CD4-positive, alpha-beta T cell treated with Interleukin-4 for 1 hour (primary cell): ENCODE measurements around the gene TUBGCP6.
A peak's percentile ranks its signal among the peaks of the same experiment; 100 is the strongest.

ENCODE experiments used
- DNase-seq, 2 donors: peaks; one replicate each; pipeline ENCODE4 v3.0.0-alpha.2; 2020 to 2022

Gene TUBGCP6

GRCh38 chr22:50264104-50264745, 19.4 kb upstream of the TUBGCP6 start:
- no peak for DNase-seq

GRCh38 chr22:50262973-50263617, 18.3 kb upstream of the TUBGCP6 start:
- DNase-seq = no peak

DNA sequence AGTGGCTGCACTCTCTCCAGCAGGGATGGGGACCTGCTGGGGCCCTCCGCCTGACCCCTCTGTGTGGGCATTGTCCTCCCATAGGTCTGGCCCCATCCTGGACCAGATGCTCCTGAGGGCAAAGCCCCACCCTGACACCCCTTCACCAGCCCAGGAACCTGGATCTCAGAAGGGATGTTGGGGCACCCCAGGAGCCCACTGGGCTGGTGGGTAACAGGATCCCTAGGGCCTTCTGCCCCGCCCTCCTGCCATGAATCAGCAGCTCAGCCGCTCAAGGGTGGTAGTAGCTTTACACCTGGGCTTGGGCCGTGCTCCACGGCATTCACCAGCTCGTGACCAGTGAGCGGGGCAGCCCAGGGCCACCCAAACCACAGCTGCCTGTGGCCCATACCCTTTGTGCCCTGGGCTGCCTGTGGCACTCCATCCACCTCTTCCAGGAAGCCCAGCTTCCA, 17.7 kb upstream of the TUBGCP6 start:
- DNase-seq = no peak

DNA sequence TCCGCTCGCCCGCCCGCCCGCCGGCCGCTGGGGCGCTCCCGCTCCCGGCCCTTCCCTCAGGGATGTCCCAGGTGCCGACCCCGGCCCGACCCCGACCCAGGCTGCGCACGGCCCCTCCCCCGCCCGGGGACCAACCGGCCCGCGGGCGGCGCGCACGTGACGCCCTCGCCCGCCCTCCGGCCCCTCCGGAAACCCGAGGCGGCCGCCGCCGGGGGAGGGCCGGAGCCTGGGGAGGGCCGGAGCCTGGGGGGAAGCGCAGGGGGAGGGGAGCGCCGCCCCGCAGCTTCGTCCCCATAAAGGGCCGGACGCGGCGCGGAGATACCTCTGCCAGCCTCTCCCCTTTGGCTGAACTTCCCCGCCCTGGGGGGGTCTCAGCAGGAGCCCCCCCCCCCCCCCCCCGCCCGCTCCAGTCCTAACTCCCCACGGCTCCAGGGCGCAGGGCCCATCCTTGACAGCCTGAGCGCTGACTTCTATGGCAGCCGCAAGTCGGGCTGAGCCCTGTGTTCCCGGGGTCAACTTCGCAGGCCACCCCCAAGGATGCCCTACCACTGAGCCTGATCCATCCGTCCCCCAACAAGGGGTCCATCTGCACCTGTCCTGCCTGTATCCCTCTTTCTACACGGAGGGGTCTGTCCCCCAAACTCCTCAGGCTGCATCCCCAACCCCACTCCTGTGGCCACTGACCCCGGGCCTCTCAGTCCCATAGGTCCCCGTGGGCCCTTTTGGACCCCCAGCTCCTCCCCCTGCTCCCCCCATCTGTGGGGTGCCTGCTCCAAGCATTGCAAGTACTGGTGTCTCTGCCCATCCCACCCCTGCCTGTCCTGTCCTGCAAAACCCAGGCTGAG, 17.0 kb upstream of the TUBGCP6 start, which contains the start of gene MAPK12:
Gene MAPK12 (minus strand): TSS at position 69 of the 845 bp plus-strand sequence. CDS start 174 bp downstream, outside the sequence.
- DNase-seq = no peak

GRCh38 chr22:50260801-50261614, 16.2 kb upstream of the TUBGCP6 start:
- no peak for DNase-seq

DNA sequence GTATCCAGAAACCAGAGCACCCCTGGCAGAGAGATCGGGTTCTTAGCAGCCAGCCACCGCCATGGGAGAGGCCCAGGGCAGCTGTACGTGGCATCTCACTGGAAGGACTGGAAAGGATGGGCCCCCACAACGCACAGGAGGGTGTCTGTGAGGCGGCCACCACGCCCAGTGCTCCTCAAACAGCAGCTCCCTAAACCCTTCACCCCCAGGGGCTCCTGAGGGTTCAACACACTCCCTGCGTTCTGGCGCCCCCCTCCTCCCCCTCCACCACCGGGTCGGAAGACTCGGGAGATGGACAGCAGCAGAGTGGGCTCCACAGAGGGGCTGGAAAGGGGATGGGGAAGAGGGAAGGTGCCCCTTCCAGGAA, 15.6 kb upstream of the TUBGCP6 start:
- no peak for DNase-seq

DNA sequence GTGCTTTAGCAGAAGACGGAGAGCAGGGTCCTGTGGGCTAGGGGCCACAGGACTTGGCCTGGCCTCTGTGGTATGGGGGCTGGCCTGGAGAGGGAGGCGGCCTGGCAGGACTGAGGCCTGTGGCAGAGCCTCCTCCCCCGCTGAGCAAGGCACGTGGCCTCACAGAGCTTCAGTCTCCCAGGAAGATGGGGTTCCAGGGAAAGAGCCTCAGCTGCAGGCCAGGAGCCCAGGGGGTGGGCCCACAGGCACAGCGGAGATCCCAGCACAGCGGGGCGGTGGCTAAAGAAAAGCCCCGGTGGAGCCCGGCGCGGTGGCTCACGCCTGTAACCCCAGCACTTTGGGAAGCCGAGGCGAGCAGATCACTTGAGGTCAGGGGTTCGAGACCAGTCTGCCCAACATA, 14.5 kb upstream of the TUBGCP6 start:
- DNase-seq = no peak

GRCh38 chr22:50258361-50259292, 13.8 kb upstream of the TUBGCP6 start:
- DNase-seq = no peak

DNA sequence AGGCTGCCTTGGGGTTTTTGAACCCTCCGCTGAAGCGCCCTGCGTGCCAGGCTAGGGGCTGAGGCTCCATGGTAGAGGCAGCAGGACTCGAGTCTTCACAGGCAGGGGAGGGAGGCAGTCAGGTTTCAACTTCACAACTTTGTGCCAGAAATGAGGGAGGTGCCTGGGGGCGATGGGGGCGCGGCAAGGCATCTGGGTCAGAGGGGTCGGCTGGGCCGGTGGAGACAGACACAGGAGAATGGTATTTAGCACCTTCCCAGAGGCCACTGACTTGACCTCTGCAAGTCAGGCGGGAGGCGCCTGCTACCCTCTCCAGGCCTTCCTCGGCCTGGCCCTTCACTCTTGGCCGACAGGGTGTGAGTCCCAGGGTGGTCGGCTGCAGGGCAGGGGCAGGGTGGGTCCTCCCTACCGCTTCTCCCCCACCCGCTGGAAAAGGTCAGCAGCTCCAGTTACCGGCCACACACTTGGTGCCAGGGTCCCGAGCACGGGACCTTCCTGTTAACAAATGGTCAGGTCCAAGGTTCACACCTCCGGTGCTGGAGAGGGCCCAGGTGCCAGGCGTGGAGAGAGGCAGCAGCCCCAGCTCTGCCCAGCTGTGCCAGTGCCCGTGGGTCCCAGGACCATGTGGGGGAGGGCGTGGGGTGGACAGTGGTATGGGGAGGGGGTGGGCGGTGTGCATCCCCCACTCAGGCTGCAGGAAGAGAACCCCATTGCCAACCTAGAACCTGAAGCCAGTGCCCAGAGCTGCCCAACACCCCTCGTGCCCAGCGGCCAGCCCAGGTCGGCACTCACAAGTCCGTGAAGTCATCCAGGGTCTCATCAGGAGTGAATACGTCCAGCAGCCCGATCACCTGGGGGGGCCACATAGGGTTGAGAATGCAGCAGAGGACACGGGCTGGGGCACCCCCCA, 12.9 kb upstream of the TUBGCP6 start:
- DNase-seq = no peak

DNA sequence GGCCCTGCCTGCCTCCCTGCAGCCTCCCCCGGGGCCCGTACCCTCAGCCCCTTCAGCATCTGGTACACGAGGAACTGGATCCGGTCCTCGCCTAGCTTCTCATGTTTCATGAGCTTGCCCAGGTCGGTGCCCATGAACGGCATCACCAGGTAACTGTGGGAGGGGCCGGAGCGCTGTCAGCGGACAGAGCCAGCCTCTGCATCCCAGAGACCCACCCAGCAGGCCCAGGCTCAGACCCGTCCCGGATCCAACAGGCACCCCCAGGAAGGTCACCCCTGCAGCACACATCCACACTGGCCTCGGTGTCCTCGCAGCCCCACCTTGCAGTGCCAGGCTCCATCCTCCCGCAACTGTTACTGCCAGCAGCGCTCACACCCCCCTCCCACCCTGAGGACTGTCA, 12.2 kb upstream of the TUBGCP6 start:
- DNase-seq = no peak

DNA sequence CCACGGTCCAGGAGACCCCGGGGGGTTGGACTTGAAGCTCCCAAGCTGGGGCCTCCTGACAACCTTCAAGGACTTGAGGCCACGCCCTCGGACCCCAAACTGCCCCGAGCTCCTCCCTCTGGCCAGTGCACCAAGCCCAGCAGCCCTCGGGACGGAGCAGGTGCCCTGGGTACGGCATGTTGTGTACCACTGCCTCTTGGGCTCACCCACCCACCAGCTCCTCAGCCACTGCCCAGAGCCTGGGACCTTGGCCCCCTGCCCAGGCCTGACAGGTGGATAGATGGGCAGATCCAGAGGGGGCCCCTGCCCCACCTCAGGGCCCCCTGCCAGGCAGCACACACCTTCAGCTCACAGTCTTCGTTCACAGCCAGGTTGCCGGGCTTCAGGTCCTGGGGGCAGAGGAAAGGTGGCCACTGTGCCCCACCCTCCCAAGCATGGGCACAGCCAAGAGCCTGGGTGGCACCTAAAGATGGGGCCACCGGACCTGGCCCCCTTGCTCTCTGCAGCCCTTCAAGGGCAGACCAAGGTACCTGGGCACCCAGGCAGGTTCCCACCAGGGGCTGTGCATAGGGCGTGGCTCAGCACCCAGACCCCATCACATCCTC, 11.5 kb upstream of the TUBGCP6 start:
- no peak for DNase-seq

DNA sequence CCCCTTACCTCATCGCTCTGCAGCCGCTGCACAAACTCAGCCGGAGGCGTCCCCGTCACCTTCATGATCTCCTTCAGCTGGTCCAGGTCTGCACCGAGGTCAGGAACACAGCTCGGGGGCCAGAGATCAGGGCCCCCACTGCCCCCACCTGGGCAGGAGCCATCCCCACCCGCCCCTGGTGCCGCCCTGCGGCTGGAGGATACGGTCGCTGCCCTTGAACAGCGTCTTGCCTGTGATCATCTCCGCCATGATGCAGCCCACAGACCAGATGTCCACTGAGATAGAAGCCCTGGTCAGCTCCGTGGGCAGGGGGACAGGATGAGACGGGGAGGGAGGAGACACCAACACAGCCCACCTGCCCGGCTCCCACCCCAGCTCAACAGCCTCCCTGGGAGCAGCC, 10.8 kb upstream of the TUBGCP6 start:
- DNase-seq = no peak

GRCh38 chr22:50255099-50255498, 10.3 kb upstream of the TUBGCP6 start:
- DNase-seq = no peak

DNA sequence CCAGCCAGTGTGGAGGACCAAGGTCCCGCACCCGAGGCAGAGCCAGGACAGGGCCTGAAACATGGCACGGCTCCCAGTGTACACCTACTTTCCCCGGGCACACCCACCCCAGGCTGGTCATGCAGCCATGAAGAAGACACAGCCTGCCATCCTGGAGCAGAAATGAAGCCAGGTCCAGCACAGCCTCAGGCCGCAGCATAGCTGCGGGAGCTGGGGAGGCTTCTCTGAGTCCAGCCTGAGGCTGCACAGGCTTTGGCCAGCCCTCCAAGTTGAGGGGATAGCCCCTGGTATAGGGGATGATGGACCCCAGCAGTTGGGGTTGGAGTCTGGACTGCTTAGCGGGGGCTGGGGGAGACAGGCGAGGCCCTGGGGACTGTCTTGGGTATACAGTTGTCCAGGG, 9.1 kb upstream of the TUBGCP6 start:
- DNase-seq = no peak

GRCh38 chr22:50253046-50253915, 8.5 kb upstream of the TUBGCP6 start:
- no peak for DNase-seq

DNA sequence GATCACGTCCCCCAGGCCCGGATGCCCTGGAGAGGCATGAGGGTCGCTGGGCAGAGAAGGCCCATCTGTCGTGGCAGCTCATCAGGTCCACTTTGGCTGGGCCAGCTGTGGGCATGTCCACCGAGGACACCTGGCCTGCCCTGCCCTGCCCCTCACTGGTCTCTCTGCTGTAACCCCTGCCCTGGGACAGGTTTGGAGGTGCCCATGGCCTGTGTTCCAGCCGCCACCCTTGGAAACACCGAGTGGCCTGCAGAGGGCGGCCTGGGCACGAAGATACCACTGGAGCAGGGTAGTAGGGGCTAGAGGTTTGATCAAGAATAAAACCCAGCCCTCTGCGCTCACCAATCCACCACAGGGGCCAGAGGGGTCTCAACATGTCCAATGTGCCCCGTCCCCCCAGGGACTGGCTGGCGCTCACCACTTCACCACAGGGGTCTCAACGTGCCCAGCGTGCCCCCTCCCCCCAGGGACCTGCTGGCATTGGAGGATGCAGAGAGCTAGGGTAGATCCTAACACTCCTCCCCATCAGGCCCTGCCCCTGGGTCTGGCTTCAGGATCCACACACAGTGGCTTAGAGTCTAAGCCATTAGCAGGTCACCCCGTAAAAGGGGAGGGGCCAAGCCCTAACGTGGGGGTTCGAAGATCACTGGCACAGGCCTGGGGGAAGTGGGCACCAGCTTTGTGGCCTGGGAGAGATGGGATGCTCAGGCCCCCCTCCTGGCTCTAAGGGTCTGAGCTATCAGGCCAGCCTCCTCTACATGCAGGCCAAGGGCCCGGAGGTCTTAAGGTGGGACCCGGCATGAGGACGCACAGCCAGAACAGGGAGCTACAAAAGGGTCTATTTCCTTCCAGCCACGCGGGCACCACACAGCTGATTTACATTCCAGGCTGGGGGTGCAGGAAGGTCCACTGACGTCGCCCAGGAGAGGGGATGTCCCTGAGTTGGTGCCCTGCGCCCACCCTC, 7.5 kb upstream of the TUBGCP6 start:
- peak; percentile 74 to 76 for DNase-seq

DNA sequence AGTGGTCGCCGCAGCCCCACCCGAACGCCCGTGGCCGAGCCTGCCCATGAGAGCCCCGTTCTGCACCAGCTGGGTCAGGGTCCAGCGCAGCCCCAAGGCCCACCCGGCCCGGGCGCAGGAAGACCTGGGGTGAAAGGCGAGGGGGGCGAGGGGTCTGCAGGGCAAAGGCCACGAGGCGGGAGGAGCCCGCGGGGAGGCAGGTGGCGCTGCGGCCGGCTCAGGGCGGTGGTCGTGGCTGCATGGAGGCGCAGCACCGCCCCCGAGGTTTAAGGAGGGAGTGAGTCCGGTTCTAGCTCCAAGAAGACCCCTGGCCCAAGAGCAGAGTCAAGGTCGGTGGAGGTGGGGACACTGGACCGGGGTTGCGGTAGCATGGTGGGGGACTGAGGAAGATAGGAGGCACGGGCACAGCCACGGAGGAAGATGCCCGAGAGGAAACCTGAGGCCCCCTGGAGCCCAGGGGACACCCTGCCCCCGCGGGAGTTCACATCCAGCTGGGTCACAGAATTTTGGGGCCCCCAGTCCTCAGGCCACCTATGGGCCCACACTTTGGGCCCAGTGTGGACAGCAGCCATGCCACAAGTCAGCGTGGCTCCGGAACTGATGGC, 6.8 kb upstream of the TUBGCP6 start:
- no peak for DNase-seq
